Transverse colon (tissue), 4 donors: ENCODE data around the gene SLC18B1. TPM values are rescaled to one million over a fixed set of nuclear protein-coding genes. Genes with fewer than 3 reads are reported as not detected.

Experiments used
- DNase-seq: peaks from one replicate; pipeline ENCODE4 v3.0.0-alpha.2; 2019
- H3K27ac ChIP-seq, 4 donors: fragments of 200-600 bp; sonication (generic); 2 replicates each; pipeline ENCODE4 v1.5.1; 2016 to 2018; ENCODE audit warnings: inconsistent platforms in 4 of 4
- H3K27me3 ChIP-seq: fragments of 200-600 bp; sonication (generic); 2 replicates; pipeline ENCODE4 v1.5.1; 2017; ENCODE audit warnings: inconsistent platforms
- H3K36me3 ChIP-seq, 4 donors: fragments of 200-600 bp; sonication (generic); 2 replicates each; pipeline ENCODE4 v1.5.1; 2017 to 2019; ENCODE audit warnings: inconsistent platforms in 4 of 4
- H3K4me1 ChIP-seq, 4 donors: fragments of 200-600 bp; sonication (generic); 2 replicates each; pipeline ENCODE4 v1.5.1; 2017 to 2020; ENCODE audit warnings: inconsistent platforms in 4 of 4
- H3K4me3 ChIP-seq, 4 donors: fragments of 200-600 bp; sonication (generic); 1 replicate in 1 of 4; 2 replicates in 3 of 4; pipeline versions ENCODE4 v1.5.1 to v1.6.1; 2017 to 2019; ENCODE audit warnings: inconsistent platforms in 4 of 4
- H3K9me3 ChIP-seq, 2 donors: fragments of 200-600 bp; sonication (generic); 2 replicates each; pipeline ENCODE4 v1.5.1; 2017 to 2019; ENCODE audit warnings: inconsistent platforms in 2 of 2
- CTCF ChIP-seq, 5 experiments: fragments of 200-600 bp in 3 of 5; fragments of 450-650 bp in 2 of 5; sonication (generic) in 3 of 5; IDR thresholded peaks; 1 replicate in 2 of 5; 2 replicates in 3 of 5; pipeline ENCODE4 v1.5.1; 2016 to 2017; ENCODE audit warnings: antibody characterized with exemption in 5 of 5, inconsistent platforms in 3 of 5, mild to moderate bottlenecking in 2 of 5, moderate library complexity in 1 of 5
- EP300 ChIP-seq: sonication (generic); formaldehyde crosslinking; IDR thresholded peaks from one replicate; pipeline ENCODE4 v1.6.1; 2017; ENCODE audit warnings: antibody characterized with exemption, low read depth
- POLR2A ChIP-seq: fragments of 450-650 bp; IDR thresholded peaks from one replicate; pipeline ENCODE4 v1.6.1; 2016; ENCODE audit warnings: antibody characterized with exemption, mild to moderate bottlenecking, moderate library complexity
- POLR2AphosphoS5 ChIP-seq, 3 donors: sonication (generic); formaldehyde crosslinking; IDR thresholded peaks; one replicate each; pipeline ENCODE4 v1.6.1; 2016; ENCODE audit warnings: antibody characterized with exemption in 3 of 3
- WGBS, 2 donors: methylation state at CpG; one replicate each; pipeline ENCODE4 v1.1.5; 2018; ENCODE audit warnings: low coverage in 1 of 2; 5-methylcytosine and 5-hydroxymethylcytosine counted together
- in situ Hi-C, 4 donors: fragments of 200-750 bp; cut with MboI; loops; one replicate each; pipeline versions ENCODE4 v1.15.0 to v1.15.1; 2017; ENCODE audit warnings: low sequenced_read_pairs in 3 of 4, low pct_ligation_motif_present in 1 of 4, low pct_unique_long_range_greater_than_20kb in 1 of 4
- intact Hi-C: fragments of 100-400 bp; cut with DNase I; formaldehyde crosslinking; loops from one replicate; pipeline ENCODE4 v1.15.1; 2023; ENCODE audit warnings: low total_unique reads
- total RNA-seq, 4 donors: library from RNA; depleted of rRNA; stranded (reverse); fragments of >200 nt; gene quantifications; one replicate each; pipeline ENCODE4 v1.1.0, GENCODE V29; 2016

SLC18B1 gene
- total RNA-seq, 4 donors from 2014 or later = 1.6 to 16.0 (median 10.3) TPM

GRCh38 chr6:132812255-132812732 lies 13.9 kb upstream of the SLC18B1 start:
- TF ChIP-seq CTCF (IDR thresholded peaks at IDR 0.05) (no peak), POLR2AphosphoS5 (IDR thresholded peaks at IDR 0.05) (peak in 1 of 3 donors; percentile 30), POLR2A (no peak), EP300 (no peak)
- no peaks in the 10 kb centered on the region for H3K9me3 ChIP-seq
- DNase-seq = no peak
- peak overlapping the region; percentile 88 to 95 (median 93) for H3K27ac ChIP-seq
- whole genome bisulfite sequencing, 2 donors = 15 to 19% methylated on average over 2 of the region's 2 CpGs
- in situ Hi-C loops = loop anchor here in 1 of 4 donors (25.0 kb wide), 1 partner anchor 1175 kb away; the partner anchor contains the start of genes ENPP3 and MED23
- H3K36me3 ChIP-seq = peaks cover 0 to 13% (median 2%) of the 10 kb centered on the region in 4 donors
- intact Hi-C loops = no loop called here
- H3K4me1 ChIP-seq = peaks cover 14 to 29% (median 19%) of the 10 kb centered on the region in 4 donors
- H3K4me3 ChIP-seq = peak overlapping the region in 3 of 4 donors; percentile 78 to 90 (median 82)
- H3K27me3 ChIP-seq = no peaks in the 10 kb centered on the region

GRCh38 chr6:132811276-132811675 lies 12.8 kb upstream of the SLC18B1 start:
- 80% methylated on average over 3 of the region's 3 CpGs; no CpG with 5 or more reads in 1 of the 2 donors for WGBS, 2 donors
- no peaks in the 10 kb centered on the region for H3K27me3 ChIP-seq
- H3K9me3 ChIP-seq = no peaks in the 10 kb centered on the region
- no peak overlapping the region for H3K27ac ChIP-seq
- H3K4me3 ChIP-seq = no peak overlapping the region
- intact Hi-C loops (no loop called here), in situ Hi-C loops (loop anchor here in 1 of 4 donors (25.0 kb wide), 1 partner anchor 1174 kb away; the partner anchor contains the start of genes ENPP3 and MED23)
- peaks cover 11 to 18% (median 15%) of the 10 kb centered on the region in 4 donors for H3K4me1 ChIP-seq
- no peak for DNase-seq
- peaks cover 0 to 2% (median 0%) of the 10 kb centered on the region in 4 donors for H3K36me3 ChIP-seq
- TF ChIP-seq POLR2A = no peak
- TF ChIP-seq POLR2AphosphoS5 (IDR thresholded peaks at IDR 0.05) = no peak
- TF ChIP-seq EP300 = no peak
- TF ChIP-seq CTCF (IDR thresholded peaks at IDR 0.05) = no peak

GRCh38 chr6:132805548-132805947 lies 7.1 kb upstream of the SLC18B1 start:
- Histone ChIP-seq H3K27ac (no peak overlapping the region), H3K4me3 (no peak overlapping the region), H3K36me3 (no peaks in the 10 kb centered on the region), H3K4me1 (no peaks in the 10 kb centered on the region), H3K9me3 (no peaks in the 10 kb centered on the region), H3K27me3 (no peaks in the 10 kb centered on the region)
- in situ Hi-C loops (loop anchor here in 1 of 4 donors (25.0 kb wide), 1 partner anchor 1168 kb away; the partner anchor contains the start of genes ENPP3 and MED23), intact Hi-C loops (loop anchor here (10.0 kb wide), 1 partner anchor 1149 kb away; the partner anchor contains the start of gene TBPL1)
- 54 to 92% methylated on average over 2 of the region's 2 CpGs for WGBS, 2 donors
- TF ChIP-seq POLR2A = no peak
- TF ChIP-seq CTCF (IDR thresholded peaks at IDR 0.05) = no peak
- TF ChIP-seq POLR2AphosphoS5 (IDR thresholded peaks at IDR 0.05) = no peak
- no peak for TF ChIP-seq EP300
- no peak for DNase-seq

GRCh38 chr6:132804251-132804650 lies 5.8 kb upstream of the SLC18B1 start:
- Histone ChIP-seq H3K27me3 (no peaks in the 10 kb centered on the region), H3K4me3 (no peak overlapping the region)

More at GRCh38 chr6:132804251-132804650, 5.8 kb upstream of the SLC18B1 start:
- H3K27ac ChIP-seq = no peak overlapping the region
- no peak for TF ChIP-seq POLR2A
- intact Hi-C loops (loop anchor here (10.0 kb wide), 1 partner anchor 1151 kb away; the partner anchor contains the start of gene TBPL1), in situ Hi-C loops (loop anchor here in 1 of 4 donors (25.0 kb wide), 1 partner anchor 1167 kb away; the partner anchor contains the start of genes ENPP3 and MED23)
- no peaks in the 10 kb centered on the region for H3K36me3 ChIP-seq
- H3K9me3 ChIP-seq = no peaks in the 10 kb centered on the region
- 97 to 100% methylated on average over 1 of the region's 1 CpG for WGBS, 2 donors
- H3K4me1 ChIP-seq = no peaks in the 10 kb centered on the region
- no peak for DNase-seq
